Endothelial cell of umbilical vein (primary cell): ENCODE data around the gene MYLIP. TPM values are rescaled to one million over a fixed set of nuclear protein-coding genes. Genes with fewer than 3 reads are reported as not detected.

Source experiments
- BruUV-seq: library from RNA; stranded (reverse); fragments of 400-500 nt; replicated peaks from 2 replicates; lab custom pipeline; 2021; lab: Mats Ljungman, UMichigan
- CTCF ChIA-PET: fragments of 300-600, 350-600 bp; sonication (Branson Sonifier 250); formaldehyde crosslinking; loops from one replicate; lab custom pipeline; 2021; ENCODE audit warnings: antibody characterized with exemption, inconsistent platforms; lab: Charles Lee
- POLR2A ChIA-PET: fragments of 300-600, 350-600 bp; sonication (Branson Sonifier 250); formaldehyde crosslinking; loops from one replicate; lab custom pipeline; 2021; ENCODE audit warnings: antibody characterized with exemption, inconsistent platforms; lab: Charles Lee
- DNase-seq: peaks from one replicate; pipeline ENCODE4 v3.0.0-alpha.2; 2011; ENCODE audit warnings: low read depth, low spot score
- FAIRE-seq: peaks from 2 replicates; lab custom pipeline; 2011; peaks lifted over from hg19 to GRCh38; lab: Jason Lieb, UNC
- H2AFZ ChIP-seq: 2 replicates; pipeline ENCODE4 v1.6.0; 2012; ENCODE audit warnings: low read depth, low read length, control low read depth, inconsistent platforms
- H3K27ac ChIP-seq: 2 replicates; pipeline ENCODE4 v1.5.1; 2011; ENCODE audit warnings: low read depth, mild to moderate bottlenecking, control low read depth, low read length, moderate library complexity; ENCODE audit not compliant: insufficient read depth
- H3K27me3 ChIP-seq, 2 experiments: 2 replicates each; pipeline versions ENCODE4 v1.6.0 to v1.6.1; 2011; ENCODE audit warnings: low read length in 2 of 2, mixed read lengths in 1 of 2; ENCODE audit not compliant: control insufficient read depth in 2 of 2, insufficient read depth in 2 of 2
- H3K36me3 ChIP-seq, 2 experiments: 2 replicates in 1 of 2; 3 replicates in 1 of 2; pipeline ENCODE4 v1.5.1; 2011; ENCODE audit warnings: low read length in 2 of 2, mild to moderate bottlenecking in 1 of 2, moderate library complexity in 1 of 2; ENCODE audit not compliant: control insufficient read depth in 2 of 2, insufficient read depth in 2 of 2; ENCODE audit errors: extremely low read depth in 1 of 2
- H3K4me1 ChIP-seq: 3 replicates; pipeline ENCODE4 v1.5.1; 2011; ENCODE audit warnings: mild to moderate bottlenecking, low read length; ENCODE audit not compliant: control insufficient read depth, insufficient read depth; ENCODE audit errors: extremely low read depth
- H3K4me2 ChIP-seq: 2 replicates; pipeline ENCODE4 v1.6.1; 2011; ENCODE audit warnings: low read length, control low read depth, mixed read lengths; ENCODE audit not compliant: insufficient read depth
- H3K4me3 ChIP-seq, 3 experiments: fragments of 200-600 bp in 1 of 3; sonication (generic), shearing (Covaris generic) in 1 of 3; replicated peaks in 1 of 3; 2 replicates each; pipeline ENCODE4 v1.5.1; 2011 to 2016; ENCODE audit warnings: control low read depth in 3 of 3, low read length in 3 of 3, mild to moderate bottlenecking in 2 of 3, inconsistent platforms in 1 of 3, low read depth in 1 of 3, moderate library complexity in 1 of 3; ENCODE audit not compliant: insufficient read depth in 1 of 3
- H3K79me2 ChIP-seq: 2 replicates; pipeline ENCODE4 v1.6.0; 2012; ENCODE audit warnings: low read length, inconsistent platforms; ENCODE audit not compliant: control insufficient read depth, insufficient read depth
- H3K9ac ChIP-seq: replicated peaks from 2 replicates; pipeline ENCODE3; 2011; ENCODE audit warnings: low read length, control low read depth; ENCODE audit not compliant: insufficient read depth; ENCODE audit errors: extremely low read depth
- H3K9me1 ChIP-seq: replicated peaks from 3 replicates; pipeline ENCODE4 v1.6.0; 2011; ENCODE audit warnings: mild to moderate bottlenecking, low read length; ENCODE audit not compliant: control insufficient read depth, insufficient read depth; ENCODE audit errors: extremely low read depth
- H3K9me3 ChIP-seq: replicated peaks from 2 replicates; pipeline ENCODE4 v1.5.1; 2012; ENCODE audit warnings: low read length, inconsistent platforms; ENCODE audit not compliant: control insufficient read depth, insufficient read depth
- H4K20me1 ChIP-seq: replicated peaks from 2 replicates; pipeline ENCODE3; 2011; ENCODE audit warnings: mild to moderate bottlenecking, low read length; ENCODE audit not compliant: control insufficient read depth, insufficient read depth; ENCODE audit errors: extremely low read depth
- EZH2 ChIP-seq: IDR thresholded peaks from 2 replicates; pipeline ENCODE4 v1.6.1; 2012; ENCODE audit warnings: borderline replicate concordance, low read depth, mild to moderate bottlenecking, moderate library complexity, low read length, inconsistent platforms; ENCODE audit not compliant: severe bottlenecking
- FOS ChIP-seq: IDR thresholded peaks from 2 replicates; pipeline ENCODE4 v1.6.1; 2011; ENCODE audit warnings: mild to moderate bottlenecking, low read length, moderate library complexity, borderline replicate concordance; ENCODE audit not compliant: insufficient read depth
- GATA2 ChIP-seq: IDR thresholded peaks from 2 replicates; pipeline ENCODE4 v1.7.0; 2011; ENCODE audit warnings: low read depth, mild to moderate bottlenecking, moderate library complexity, mixed read lengths, low read length; ENCODE audit not compliant: insufficient read length, insufficient read depth
- JUN ChIP-seq: IDR thresholded peaks from 2 replicates; pipeline ENCODE4 v1.6.1; 2011; ENCODE audit warnings: borderline replicate concordance, low read depth; ENCODE audit not compliant: insufficient read length, insufficient read depth
- MYC ChIP-seq: IDR thresholded peaks from one replicate; pipeline ENCODE4 v1.6.1; 2011; ENCODE audit warnings: mild to moderate bottlenecking, low read depth, low read length
- POLR2A ChIP-seq: IDR thresholded peaks from 2 replicates; pipeline ENCODE4 v1.6.1; 2012; ENCODE audit warnings: low read depth, mild to moderate bottlenecking, control low read depth, low read length
- POLR2AphosphoS5 ChIP-seq: IDR thresholded peaks from 2 replicates; pipeline ENCODE4 v1.6.1; 2012; ENCODE audit warnings: low read depth, mild to moderate bottlenecking, control low read depth, low read length, moderate library complexity; ENCODE audit not compliant: insufficient read depth
- dilution Hi-C: fragments of 300-500 bp; cut with MboI; formaldehyde crosslinking; loops from one replicate; pipeline ENCODE4 v1.15.0; 2019; ENCODE audit warnings: low sequenced_read_pairs; ENCODE audit not compliant: extremely low pct_ligation_motif_present
- intact Hi-C: fragments of 100-400 bp; cut with micrococcal nuclease; formaldehyde crosslinking; loops from one replicate; pipeline ENCODE4 v1.10.0; 2022
- polyA plus RNA-seq, 4 experiments: library from polyadenylated mRNA; depleted of rRNA in 3 of 4; stranded (reverse) in 3 of 4; unstranded in 1 of 4; fragments of >200 nt; gene quantifications; 2 replicates each; pipeline versions ENCODE4 v1.2.1 to v1.2.3, GENCODE V29; 2011 to 2012; ENCODE audit warnings: missing spikeins in 1 of 4
- total RNA-seq: library from RNA; stranded (reverse); gene quantifications from 2 replicates; pipeline ENCODE4 v1.2.3, GENCODE V29; 2021
- TF ChIP-seq, protein P1 (sequence below), 2 donors: IDR thresholded peaks; 1 replicate in 1 of 2; 2 replicates in 1 of 2; pipeline ENCODE4 v1.5.1; 2011; ENCODE audit warnings: low read length in 2 of 2, mild to moderate bottlenecking in 2 of 2, moderate library complexity in 2 of 2, control low read depth in 1 of 2, inconsistent platforms in 1 of 2, low read depth in 1 of 2; ENCODE audit not compliant: insufficient read depth in 1 of 2; ENCODE audit errors: extremely low read depth in 1 of 2
- TF ChIP-seq, protein P2 (sequence below): IDR thresholded peaks from 2 replicates; pipeline ENCODE4 v1.6.1; 2011; ENCODE audit not compliant: insufficient read depth, insufficient read length

MYLIP gene
- total and polyA plus RNA-seq, 2 donors (not counting 3 experiments of a cell fraction or from before 2014, with no cell fraction given) = 16.9 to 19.2 TPM

DNA sequence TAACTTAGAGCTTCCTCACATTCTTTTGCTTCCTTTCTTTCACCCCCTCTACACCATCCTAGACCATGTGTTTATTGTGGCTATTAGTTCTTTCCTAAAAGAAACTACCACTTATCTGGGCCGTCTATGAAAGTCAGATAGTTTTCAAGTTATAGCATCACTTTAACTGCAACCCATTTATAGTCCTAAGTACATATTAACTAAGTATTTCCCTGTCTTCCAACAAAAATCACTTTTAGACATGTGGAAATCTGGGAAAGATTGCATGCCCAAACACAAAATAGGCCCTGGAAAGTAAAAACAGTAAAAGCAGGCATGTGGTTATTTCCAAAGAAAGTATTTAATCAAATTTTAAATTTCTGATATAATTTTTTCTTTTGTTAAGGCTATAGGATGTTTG, 5.5 kb downstream of the MYLIP start:
- Histone ChIP-seq H3K9ac (no peak overlapping the region), H3K9me3 (no peaks in the 10 kb centered on the region), H3K27me3 (no peaks in the 10 kb centered on the region), H2AFZ (no peak overlapping the region), H3K79me2 (peaks cover 62% of the 10 kb centered on the region), H3K36me3 (peaks cover 0 to 5% of the 10 kb centered on the region in 2 experiments), H3K27ac (no peak overlapping the region), H3K9me1 (no peaks in the 10 kb centered on the region), H3K4me1 (peaks cover 36% of the 10 kb centered on the region), H4K20me1 (no peaks in the 10 kb centered on the region), H3K4me2 (no peak overlapping the region), H3K4me3 (no peak overlapping the region)
- ChIA-PET POLR2A (no interaction called here), CTCF (interaction anchor here (0.8 to 2.2 kb wide), 8 partner anchors 12 to 443 kb away, joined by 3 to 18 read pairs (median 6); no protein-coding TSS in a partner anchor)
- FAIRE-seq (no peak), DNase-seq (no peak)
- intact Hi-C loops (loop anchor here (5.0 kb wide), 1 partner anchor 1733 kb away; no protein-coding TSS in a partner anchor), dilution Hi-C loops (no loop called here)
- BruUV-seq = no TSS peak
- TF ChIP-seq GATA2 (no peak), FOS (no peak), POLR2AphosphoS5 (no peak), EZH2 (no peak), POLR2A (no peak), MYC (no peak), JUN (no peak)
- TF ChIP-seq, protein P1, sequence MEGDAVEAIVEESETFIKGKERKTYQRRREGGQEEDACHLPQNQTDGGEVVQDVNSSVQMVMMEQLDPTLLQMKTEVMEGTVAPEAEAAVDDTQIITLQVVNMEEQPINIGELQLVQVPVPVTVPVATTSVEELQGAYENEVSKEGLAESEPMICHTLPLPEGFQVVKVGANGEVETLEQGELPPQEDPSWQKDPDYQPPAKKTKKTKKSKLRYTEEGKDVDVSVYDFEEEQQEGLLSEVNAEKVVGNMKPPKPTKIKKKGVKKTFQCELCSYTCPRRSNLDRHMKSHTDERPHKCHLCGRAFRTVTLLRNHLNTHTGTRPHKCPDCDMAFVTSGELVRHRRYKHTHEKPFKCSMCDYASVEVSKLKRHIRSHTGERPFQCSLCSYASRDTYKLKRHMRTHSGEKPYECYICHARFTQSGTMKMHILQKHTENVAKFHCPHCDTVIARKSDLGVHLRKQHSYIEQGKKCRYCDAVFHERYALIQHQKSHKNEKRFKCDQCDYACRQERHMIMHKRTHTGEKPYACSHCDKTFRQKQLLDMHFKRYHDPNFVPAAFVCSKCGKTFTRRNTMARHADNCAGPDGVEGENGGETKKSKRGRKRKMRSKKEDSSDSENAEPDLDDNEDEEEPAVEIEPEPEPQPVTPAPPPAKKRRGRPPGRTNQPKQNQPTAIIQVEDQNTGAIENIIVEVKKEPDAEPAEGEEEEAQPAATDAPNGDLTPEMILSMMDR (IDR thresholded peaks at IDR 0.05; ENCODE audit: extremely low read depth in 1 of 2, insufficient read depth in 1 of 2, low read depth in 1 of 2, low read length in 2 of 2) = no peak
- TF ChIP-seq, protein P2, sequence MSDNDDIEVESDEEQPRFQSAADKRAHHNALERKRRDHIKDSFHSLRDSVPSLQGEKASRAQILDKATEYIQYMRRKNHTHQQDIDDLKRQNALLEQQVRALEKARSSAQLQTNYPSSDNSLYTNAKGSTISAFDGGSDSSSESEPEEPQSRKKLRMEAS = no peak
